GM18909 (cell line): ENCODE data around the gene LRRN2.

Experiments used
- ATAC-seq: cut with Tn5 transposase; IDR thresholded peaks from one replicate; pipeline ENCODE4 v1.9.1; 2021; ENCODE audit warnings: mild to moderate bottlenecking; ENCODE audit not compliant: unreplicated experiment, poor library complexity

LRRN2 gene

DNA sequence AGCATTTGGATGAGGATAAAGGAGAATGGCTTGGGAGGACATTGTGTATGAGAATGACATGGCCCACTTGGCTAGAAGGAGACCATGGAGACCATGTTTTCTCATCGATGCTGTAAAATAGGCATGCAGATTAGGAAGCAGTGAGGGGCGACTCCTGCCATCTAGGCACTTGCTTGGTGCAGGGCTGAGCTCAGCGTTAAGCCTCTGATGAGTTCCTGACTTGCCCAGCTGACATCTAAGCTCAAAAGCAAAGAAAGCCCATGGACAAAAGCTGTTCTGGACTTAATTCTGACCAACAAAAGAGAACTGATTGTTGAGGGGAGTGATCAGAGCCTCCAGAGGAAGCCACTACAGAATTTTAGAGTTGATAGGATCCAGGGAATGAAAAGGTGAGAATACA is 74.5 kb downstream of the LRRN2 start:
- ATAC-seq = no peak

DNA sequence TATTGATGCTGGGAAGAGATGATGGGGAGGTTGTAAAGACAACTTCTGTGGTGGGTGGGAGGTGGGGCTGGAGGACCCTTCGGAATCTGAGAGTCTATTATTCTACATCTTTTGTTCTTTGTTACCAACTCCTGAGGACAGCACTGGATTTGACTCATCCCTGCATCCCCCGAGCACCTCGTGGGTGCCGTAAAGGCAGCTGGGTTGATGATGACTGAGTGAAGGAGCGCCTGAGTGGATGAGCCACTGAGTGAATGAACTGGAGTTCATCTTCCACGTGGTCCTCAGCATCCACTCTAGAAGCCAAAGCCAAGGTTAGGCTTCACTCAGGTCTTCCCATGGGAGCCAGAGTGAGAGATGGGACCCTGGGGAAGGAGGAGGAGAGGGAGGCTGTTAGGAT is 77.6 kb downstream of the LRRN2 start:
- ATAC-seq = no peak

DNA sequence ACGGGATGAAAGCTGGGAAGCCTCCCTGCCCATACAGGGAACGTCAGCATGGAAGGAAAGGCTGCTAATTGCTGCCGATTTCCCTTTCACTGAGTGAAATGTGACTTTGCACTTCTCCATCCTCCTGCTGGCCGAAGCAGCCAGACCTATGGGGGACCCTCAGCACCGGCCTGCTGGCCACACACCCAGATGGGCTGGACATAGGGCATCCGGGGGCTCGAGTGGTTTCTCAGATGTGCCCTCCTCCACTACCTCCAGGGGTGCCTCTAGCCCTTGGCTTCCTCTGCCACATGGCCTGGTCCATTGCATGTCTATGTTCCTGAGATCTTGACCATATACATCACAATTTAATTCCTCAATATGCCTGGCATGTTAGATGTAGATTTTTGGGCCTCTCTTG is 79.7 kb downstream of the LRRN2 start:
- ATAC-seq = no peak

DNA sequence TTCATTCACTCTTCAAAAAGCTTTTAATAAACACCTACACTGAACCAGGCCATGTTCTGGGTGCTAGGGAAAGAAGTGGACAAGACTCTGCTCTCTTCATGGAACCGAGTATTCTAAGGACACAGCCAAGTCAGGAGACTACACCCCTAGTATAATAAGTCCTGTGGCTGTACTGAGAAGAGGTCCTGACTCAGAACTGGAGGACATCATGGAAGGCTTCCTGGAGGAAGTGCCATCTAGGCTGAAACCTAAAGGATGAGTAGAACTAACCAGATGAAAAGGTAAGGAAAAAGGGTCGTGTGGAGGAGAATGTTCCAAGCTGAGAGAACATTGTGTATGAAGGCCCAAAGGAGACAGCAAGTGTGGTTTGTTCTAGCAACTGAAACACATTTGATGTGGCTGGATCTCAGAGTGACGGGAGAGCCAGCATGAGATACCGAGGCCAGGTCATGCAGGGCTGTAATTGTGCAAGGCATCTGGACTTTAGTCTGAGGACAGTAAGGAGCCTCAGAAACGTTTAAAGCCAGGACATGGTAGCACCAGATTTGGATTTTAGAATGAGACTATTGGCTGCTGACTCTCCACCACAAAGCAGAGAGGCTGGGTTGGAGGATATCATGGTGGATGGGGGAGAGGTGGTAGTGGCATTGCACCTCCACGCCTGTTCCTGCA is 82.5 kb downstream of the LRRN2 start:
- no peak for ATAC-seq

DNA sequence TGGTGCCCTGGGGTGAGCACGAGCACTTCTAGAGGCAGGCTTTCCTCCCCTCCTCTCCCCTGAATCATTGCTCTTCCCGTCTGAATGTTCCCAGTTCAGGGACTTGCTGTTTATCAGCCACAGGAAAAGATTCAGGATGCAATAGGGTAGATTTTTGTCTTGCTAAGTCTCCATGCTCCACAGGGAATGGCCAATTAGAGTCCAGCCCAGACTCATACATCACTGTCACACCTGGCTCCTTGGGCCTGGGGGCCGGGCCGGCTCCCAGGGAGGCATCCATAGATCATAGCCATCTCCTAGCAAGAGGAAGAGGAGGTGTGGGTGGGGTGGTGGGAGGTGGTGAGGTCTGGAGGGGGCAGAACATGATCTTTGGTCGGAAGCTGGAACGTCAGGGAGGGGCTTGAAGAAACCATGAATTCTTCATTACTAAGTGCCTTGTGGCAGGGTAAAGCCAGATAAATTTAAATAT is 83.4 kb downstream of the LRRN2 start:
- ATAC-seq = no peak

DNA sequence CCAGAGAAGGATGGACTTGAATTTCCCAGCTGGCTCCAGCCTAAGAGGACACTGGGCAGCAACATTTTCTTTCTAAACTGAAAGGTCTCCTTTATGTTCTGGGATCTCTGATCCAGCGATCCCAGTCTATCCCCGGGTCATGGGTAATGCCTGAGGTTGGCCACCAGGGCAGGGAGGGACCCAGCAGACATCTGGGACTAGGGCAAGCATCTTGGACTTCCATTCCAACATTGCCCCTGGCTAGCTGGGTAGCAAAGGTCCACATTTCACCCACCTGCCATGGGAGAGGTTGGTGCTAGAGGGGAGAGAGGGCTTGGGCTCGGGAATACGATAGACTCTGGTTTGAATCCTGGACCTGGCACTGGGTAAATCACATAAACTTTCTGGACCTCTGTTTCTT is 84.6 kb downstream of the LRRN2 start:
- ATAC-seq = no peak

DNA sequence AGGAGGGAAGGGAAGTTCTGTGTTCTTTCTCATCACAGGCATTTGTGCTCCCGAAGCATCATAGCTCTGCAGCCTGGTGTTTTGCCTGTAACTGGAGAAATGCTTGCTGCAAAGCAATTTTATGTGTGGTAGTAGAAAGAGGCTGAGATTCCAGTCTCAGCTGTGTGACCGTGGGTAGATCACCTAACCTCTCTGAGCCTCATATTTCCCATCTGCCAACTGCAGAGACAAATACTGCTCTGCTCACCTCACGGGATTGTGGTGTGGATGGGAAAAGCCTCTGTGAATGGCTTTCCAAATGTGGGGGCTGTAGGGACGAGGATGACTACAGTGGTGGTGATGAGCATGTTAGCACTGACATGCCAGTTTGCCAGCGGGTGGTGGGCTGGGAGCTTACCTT is 85.3 kb downstream of the LRRN2 start:
- ATAC-seq = no peak

DNA sequence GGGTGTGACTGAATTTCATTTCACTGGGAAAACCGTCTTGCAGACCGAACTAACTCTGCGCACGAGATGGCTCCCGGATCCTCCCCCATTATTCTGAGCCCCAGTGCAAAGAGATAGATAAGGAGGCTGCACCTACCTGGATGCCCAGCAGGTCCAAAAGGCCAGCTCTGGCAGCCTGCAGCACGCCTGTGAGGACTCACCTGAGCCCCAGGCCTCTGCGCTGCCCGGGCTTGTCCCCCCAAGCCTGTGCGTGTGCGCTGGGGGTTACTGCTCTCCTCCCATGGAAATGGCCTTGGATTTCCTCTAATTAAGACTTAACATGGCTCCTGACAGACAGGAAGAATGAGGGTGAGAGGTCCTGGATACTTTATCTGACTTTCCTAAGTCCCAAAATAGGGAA is 85.9 kb downstream of the LRRN2 start:
- ATAC-seq = no peak

DNA sequence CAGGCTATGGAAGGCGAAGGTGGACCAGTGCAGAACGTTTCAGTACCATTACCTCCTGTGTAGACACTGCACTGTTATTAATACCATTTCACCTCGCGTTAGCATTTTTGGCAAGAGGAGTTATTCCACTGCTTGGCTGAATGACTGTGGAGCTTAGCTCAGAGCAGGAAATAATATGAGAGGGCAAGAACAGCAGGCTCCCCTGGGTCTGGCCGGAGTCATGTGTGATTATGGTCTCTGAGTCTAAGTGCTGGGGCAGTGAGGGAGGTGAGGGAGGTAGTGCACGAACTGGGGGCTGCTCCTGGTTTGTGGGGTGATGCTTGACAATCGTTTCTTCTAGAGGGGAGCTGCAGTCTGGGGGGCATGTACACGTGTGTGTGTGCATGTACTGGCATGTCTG is 86.4 kb downstream of the LRRN2 start:
- no peak for ATAC-seq

DNA sequence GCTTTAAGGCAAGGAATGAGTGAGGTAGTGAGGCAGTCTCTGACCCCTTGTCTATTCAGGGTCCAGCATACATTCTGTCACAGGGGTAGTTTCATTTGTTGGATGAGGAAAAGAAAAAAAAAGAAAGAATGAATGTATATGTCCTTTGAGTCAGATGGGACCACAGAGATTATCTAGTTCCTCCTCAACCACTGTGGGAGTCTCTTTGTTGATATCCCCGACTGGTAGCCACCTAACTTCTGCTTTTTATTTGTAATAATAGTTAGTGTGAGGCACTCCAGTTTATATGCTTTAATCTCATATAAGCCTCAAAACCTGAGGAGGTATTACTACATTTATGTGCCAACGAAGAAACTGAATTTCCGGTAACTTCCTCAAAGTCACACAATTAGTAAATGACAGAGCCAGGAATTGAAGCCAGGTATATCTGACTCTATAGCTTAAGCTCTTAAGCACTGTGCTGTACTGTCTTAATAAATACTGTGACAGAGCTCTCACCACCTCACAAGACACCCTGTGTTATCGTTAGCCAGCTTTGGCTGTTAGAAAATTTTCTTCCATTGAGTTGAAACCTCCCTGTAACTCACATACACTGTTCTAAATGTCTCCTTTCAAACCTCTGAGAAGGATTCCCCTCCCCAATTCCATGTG is 87.1 kb downstream of the LRRN2 start:
- no peak for ATAC-seq

DNA sequence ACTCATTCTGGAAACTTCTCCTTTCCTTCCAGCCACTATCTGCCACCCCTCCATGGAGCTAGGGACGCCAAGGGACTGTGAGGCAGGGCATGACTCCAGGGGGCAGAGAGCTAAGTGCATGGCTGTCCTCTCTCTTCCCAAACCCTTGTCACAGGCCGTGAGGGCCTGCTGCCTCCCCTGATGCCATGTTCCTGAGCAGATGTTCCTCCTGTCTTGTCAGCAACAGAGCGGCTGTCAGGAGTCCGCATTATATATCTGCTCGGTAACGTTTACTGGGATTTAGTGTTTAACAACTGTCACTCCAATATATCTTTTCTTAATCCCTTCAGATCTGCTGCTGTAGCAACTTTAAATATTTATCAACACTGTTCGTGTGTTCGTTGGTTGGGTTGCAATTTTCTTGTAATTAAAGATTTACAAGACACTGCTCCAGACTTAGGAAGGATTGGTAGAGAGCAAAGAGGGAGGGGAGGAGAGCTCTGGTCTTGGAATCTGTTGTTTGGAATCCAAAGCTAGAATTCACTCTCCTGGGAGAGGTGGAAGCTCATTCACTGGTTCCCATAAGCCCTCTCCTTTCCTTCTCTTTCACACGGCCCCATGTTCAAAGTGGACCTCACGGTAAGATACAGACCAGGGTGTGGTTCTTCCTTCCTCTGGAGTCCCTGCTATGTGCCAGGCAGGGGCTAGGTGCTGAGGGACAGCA is 93.1 kb downstream of the LRRN2 start:
- ATAC-seq = no peak

DNA sequence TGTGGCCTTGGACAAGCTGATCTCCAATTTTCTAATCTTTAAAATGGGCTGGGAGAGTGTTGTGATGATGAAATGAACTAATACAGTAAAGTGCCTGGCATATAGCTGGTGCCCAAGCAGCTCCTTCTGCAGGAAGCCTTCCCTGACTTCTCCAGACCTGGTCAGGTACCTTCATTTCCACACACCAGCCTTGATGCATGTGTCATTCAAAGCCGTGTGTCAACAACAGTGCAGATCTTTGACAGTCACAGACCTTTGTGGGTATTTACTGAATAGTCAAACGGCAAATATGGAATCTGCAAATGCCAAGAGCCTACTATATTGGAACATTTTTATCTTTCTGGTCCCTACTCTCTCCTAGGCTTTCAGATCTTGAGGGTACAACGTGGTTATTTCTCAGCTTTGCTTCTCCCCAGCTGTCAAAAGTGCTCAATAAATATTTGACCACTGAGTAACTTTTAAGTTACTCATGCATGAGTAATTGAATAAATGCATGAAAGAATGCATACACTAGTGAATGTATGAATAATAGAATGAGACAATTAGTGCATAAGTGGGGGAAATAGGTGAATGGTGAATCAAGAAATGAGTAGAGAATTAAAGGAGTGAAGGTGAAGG is 94.0 kb downstream of the LRRN2 start:
- ATAC-seq = no peak

DNA sequence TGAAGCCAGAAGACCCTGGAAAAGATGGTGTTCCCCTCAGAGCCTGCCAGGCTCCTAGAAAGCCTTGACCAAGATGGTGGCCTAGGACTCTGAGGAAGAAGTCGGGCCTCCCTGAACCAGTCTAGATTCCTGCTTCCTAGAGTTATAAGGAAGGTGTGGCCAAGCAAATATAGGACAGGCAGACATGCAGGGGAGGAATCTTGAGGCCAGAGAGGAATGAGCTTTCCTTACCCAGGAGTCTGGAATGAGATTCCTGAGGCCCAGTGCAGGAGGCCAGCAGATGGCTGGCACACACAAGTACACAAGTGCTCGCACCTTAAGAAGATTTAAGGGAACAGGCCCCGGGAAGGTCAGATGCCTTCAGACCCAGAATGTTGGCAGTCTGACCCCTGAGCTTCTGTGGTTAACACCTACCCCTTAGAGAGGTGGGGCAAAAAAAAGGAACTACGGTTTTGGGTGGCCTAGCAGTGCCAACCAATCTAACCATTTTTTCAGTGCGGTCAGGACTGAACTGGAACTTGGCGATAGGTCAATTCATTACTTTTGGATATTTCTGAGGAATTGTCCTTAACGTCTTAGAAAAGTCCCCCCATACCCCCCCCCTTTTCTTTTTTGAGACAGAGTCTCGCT is 96.0 kb downstream of the LRRN2 start:
- ATAC-seq = no peak

DNA sequence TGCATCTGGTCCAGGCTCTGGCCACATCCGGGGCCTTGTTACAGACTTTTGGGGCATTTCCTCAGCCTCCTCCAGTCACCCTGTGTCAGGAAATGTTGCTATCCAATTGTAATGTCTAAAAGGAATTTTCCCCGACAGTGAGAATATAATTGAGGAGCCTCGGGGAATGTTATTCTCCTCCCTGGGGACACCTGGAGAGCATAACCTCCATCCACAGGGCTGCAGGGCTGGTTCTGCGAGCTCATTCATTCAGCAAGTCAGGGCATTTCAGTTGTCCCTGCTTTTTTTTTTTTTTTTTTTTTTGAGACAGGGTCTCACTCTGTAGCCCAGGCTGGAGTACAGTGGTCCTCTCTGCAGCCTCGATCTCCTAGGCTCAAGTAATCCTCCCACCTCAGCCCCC is 96.7 kb downstream of the LRRN2 start:
- no peak for ATAC-seq

DNA sequence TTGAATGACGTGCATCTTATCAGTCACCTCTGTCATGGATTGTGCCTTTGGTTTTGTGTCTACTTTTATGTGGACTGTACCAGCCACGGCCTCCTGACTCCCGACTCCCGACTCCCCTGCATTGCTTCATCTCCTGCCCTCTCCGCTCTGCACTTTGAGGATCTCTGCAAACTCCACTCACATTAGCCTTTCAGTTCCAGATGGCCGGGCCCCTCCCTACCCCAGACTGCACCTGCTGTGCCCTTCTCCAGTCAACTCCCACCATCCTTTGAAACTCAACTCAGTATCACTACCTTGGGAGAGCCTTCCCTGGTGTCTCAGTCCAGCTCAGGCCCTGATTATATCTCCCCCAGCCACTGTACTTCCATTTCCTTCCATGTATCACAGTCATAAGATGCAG is 97.9 kb downstream of the LRRN2 start:
- no peak for ATAC-seq

DNA sequence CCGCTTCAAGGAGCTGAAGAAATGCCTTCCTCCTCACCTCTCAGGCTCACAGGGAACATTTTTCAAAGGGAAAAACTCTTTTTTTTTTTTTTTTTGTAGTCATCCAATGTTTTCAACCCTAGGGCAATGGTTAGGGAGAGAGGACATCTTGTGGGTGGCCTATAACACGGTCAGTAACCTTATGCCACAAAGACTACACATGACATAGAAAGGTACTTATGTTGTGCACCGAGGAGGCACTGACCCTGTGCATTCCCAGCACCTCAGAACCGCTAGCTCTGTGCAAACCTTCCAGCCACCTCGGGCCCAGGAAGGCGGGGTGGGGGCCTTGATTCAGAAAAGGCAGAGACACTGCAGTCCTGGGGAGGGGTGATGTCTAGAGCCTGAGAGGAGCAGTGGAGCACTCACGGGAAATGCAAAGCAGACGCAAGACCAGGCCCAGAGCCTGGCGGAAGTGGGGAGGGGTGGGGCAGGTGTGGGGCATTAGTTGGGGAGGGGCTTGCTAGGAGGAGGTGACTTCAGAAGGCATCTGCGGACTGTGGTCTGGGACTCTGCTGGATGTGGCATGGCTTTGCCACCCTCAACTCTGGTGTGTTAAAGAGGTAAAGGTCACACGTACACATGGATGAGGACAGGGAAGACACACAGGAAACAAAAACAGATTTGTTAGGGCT is 100.7 kb downstream of the LRRN2 start:
- no peak for ATAC-seq

DNA sequence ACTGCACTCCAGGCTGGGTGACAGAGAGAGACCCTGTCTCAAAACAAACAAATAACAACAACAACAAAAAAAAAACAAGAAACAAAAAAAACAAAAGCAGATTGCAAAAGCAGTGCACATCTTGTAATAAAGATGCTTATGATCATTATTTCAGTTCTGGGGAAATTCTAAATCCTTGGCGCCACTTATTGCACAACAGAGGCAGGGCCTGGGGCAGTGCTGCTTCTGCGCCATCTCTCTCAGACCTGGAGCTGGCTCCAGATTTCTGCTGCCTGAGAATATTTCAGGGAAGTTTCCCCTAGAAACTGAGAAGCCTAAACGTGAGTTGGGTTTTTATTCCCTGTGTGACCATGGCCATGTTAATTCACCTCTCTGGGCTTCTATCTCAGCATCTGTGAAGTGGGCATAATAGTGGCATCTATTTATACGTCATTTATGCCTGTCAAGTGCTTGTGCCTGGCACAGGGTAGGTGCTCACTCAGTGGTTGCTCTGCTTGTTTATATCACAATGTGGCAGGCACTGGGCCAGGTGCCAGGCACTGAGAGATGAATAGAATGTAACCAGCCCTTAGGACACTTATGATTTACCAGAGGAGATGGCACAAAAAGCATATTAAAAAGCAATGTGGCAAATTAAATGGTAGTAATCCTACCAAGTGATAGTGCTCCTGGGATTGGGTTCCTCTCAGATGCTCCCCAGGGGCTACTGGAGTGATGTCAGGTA is 101.5 kb downstream of the LRRN2 start:
- ATAC-seq = no peak

DNA sequence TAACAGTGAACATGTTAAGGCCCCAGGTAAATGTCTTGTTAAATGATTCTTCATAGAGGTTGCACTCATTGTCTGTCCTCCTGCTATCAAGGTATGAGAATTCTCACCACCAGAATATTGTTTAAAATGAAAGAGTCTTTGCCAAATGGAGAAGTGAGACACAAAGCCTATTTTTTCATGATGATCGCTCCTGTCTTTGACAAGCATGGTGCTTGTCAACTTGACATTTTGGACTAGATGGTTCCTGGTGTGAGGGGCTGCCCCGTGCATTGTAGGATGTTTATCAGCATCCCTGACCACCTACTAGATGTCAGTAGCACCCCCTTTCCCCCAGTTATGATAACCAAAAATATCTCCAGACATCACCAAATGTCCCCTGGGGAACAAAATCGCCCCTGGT is 103.8 kb downstream of the LRRN2 start:
- ATAC-seq = no peak

DNA sequence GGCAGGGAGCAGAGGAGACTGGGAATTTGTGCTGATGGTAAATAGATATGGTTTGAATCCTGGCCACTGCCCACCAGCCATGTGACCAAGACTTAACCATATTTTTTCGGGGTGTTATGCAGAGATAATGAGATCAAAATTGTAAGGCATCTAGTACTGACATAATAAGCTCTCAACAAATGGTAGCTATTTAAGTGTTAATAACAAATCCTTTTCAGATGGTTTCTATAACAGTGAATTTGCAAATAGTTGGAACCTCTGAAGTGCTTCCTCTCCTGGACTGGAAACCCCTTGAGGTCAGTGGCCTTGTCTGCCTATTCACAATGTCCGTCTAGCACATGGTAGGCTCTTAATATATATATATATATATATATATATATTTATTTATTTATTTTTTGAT is 104.7 kb downstream of the LRRN2 start:
- no peak for ATAC-seq

DNA sequence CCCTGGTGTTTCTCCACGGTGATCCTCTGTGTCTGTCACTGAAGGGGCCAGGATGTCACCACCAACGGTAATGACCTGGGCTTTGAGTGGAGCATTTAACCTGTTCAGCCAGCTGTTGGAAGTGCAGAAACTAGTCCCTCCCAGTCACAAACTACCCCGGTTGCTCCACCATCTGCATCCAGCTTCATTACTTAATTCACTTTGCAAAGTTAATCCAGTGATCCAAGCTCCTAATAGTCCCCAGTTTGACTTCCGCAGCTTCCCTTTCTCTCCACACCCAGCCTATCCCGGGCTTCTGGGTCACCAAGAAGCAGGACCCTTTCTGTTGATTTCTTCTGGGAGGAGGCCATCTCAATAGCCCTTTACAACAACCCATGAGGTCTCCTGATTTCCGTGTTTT is 105.9 kb downstream of the LRRN2 start:
- ATAC-seq = no peak
